H9 (cell line): Measurements from ENCODE around the gene DDIT4. TPM values are rescaled to one million over a fixed set of nuclear protein-coding genes. Genes with fewer than 3 reads are reported as not detected.

Source experiments
- DNase-seq: peaks from one replicate; pipeline ENCODE4 v3.0.0-alpha.2; 2017
- H2AFZ ChIP-seq: one replicate; pipeline ENCODE4 v1.6.1; 2013; ENCODE audit warnings: mild to moderate bottlenecking, low read length, control low read depth, moderate library complexity
- H2AK5ac ChIP-seq: 2 replicates; pipeline ENCODE4 v1.6.1; 2013; ENCODE audit warnings: low read length, control low read depth, mixed read lengths; ENCODE audit not compliant: insufficient read length
- H2BK120ac ChIP-seq: one replicate; pipeline ENCODE4 v1.6.1; 2013; ENCODE audit warnings: low read depth, mild to moderate bottlenecking, low read length, control low read depth, inconsistent platforms; ENCODE audit not compliant: poor library complexity, severe bottlenecking
- H2BK12ac ChIP-seq: 2 replicates; pipeline ENCODE4 v1.6.1; 2013; ENCODE audit warnings: low read length, control low read depth, mixed read lengths, low read depth; ENCODE audit not compliant: insufficient read length
- H2BK15ac ChIP-seq: 2 replicates; pipeline ENCODE4 v1.6.1; 2013; ENCODE audit warnings: low read depth, low read length, control low read depth
- H2BK20ac ChIP-seq: one replicate; pipeline ENCODE4 v1.6.1; 2013; ENCODE audit warnings: low read depth, mild to moderate bottlenecking, low read length, control low read depth, inconsistent platforms; ENCODE audit not compliant: poor library complexity, severe bottlenecking
- H2BK5ac ChIP-seq: 2 replicates; pipeline ENCODE4 v1.6.1; 2013; ENCODE audit warnings: low read length, control low read depth, mixed read lengths; ENCODE audit not compliant: insufficient read length
- H3K14ac ChIP-seq: 2 replicates; pipeline ENCODE4 v1.6.1; 2013; ENCODE audit warnings: low read length, control low read depth; ENCODE audit not compliant: insufficient read depth
- H3K18ac ChIP-seq: 2 replicates; pipeline ENCODE4 v1.6.1; 2013; ENCODE audit warnings: low read depth, mild to moderate bottlenecking, mixed read lengths, low read length, control low read depth; ENCODE audit not compliant: insufficient read length
- H3K23ac ChIP-seq: 2 replicates; pipeline ENCODE4 v1.6.1; 2013; ENCODE audit warnings: low read length, control low read depth, mixed read lengths, low read depth; ENCODE audit not compliant: insufficient read length
- H3K23me2 ChIP-seq: 2 replicates; pipeline ENCODE4 v1.6.1; 2013; ENCODE audit warnings: low read depth, mild to moderate bottlenecking, mixed read lengths, low read length, control low read depth; ENCODE audit not compliant: insufficient read length, poor library complexity, severe bottlenecking
- H3K27ac ChIP-seq: 2 replicates; pipeline ENCODE4 v1.5.1; 2013; ENCODE audit warnings: low read length, control low read depth, mixed read lengths, low read depth; ENCODE audit not compliant: insufficient read length
- H3K27me3 ChIP-seq: 2 replicates; pipeline ENCODE4 v1.6.1; 2013; ENCODE audit warnings: low read length, control low read depth, inconsistent platforms; ENCODE audit not compliant: insufficient read depth
- H3K4ac ChIP-seq: 2 replicates; pipeline ENCODE4 v1.6.1; 2013; ENCODE audit warnings: low read depth, mild to moderate bottlenecking, control low read depth, inconsistent platforms, low read length, moderate library complexity
- H3K4me1 ChIP-seq: 2 replicates; pipeline ENCODE4 v1.6.1; 2013; ENCODE audit warnings: low read length, control low read depth, inconsistent platforms; ENCODE audit not compliant: insufficient read depth
- H3K4me2 ChIP-seq: 2 replicates; pipeline ENCODE4 v1.6.1; 2013; ENCODE audit warnings: low read length, control low read depth, mixed read lengths; ENCODE audit not compliant: insufficient read length, insufficient read depth
- H3K56ac ChIP-seq: 2 replicates; pipeline ENCODE4 v1.6.1; 2013; ENCODE audit warnings: low read depth, mild to moderate bottlenecking, mixed read lengths, low read length, control low read depth; ENCODE audit not compliant: insufficient read length
- H3K79me1 ChIP-seq: 2 replicates; pipeline ENCODE4 v1.6.1; 2013; ENCODE audit warnings: low read depth, mild to moderate bottlenecking, moderate library complexity, low read length, control low read depth, inconsistent platforms; ENCODE audit not compliant: insufficient read depth, poor library complexity, severe bottlenecking
- H3K79me2 ChIP-seq: 2 replicates; pipeline ENCODE4 v1.6.1; 2013; ENCODE audit warnings: low read length, control low read depth, inconsistent platforms; ENCODE audit not compliant: insufficient read depth
- H3K9ac ChIP-seq: 2 replicates; pipeline ENCODE4 v1.6.1; 2013; ENCODE audit warnings: low read length, control low read depth, mixed read lengths; ENCODE audit not compliant: insufficient read length; ENCODE audit errors: extremely low read depth
- H3K9me3 ChIP-seq: one replicate; pipeline ENCODE4 v1.6.1; 2013; ENCODE audit warnings: low read depth, low read length, inconsistent platforms; ENCODE audit not compliant: control insufficient read depth
- H3T11ph ChIP-seq: one replicate; pipeline ENCODE4 v1.6.1; 2013; ENCODE audit warnings: mild to moderate bottlenecking, low read length, control low read depth, inconsistent platforms
- H4K20me1 ChIP-seq: one replicate; pipeline ENCODE4 v1.6.1; 2013; ENCODE audit not compliant: control insufficient read depth, insufficient read length, insufficient read depth
- H4K5ac ChIP-seq: 2 replicates; pipeline ENCODE4 v1.6.1; 2013; ENCODE audit warnings: low read depth, mild to moderate bottlenecking, mixed read lengths, low read length, control low read depth; ENCODE audit not compliant: insufficient read length
- H4K8ac ChIP-seq: replicated peaks from 2 replicates; pipeline ENCODE4 v1.6.1; 2013; ENCODE audit warnings: low read length, control low read depth, mixed read lengths, low read depth; ENCODE audit not compliant: insufficient read length
- H4K91ac ChIP-seq: 2 replicates; pipeline ENCODE4 v1.6.1; 2013; ENCODE audit warnings: low read depth, mild to moderate bottlenecking, moderate library complexity, mixed read lengths, low read length, control low read depth; ENCODE audit not compliant: insufficient read length
- H3K27ac Mint-ChIP-seq, 3 experiments: 2 replicates in 2 of 3; 3 replicates in 1 of 3; pipeline ENCODE4 v1.8.0; 2020 to 2021; ENCODE audit warnings: mixed read lengths in 3 of 3, mild to moderate bottlenecking in 1 of 3, moderate library complexity in 1 of 3
- H3K27me3 Mint-ChIP-seq: 2 replicates; pipeline ENCODE4 v1.8.0; 2021; ENCODE audit warnings: low read depth, mild to moderate bottlenecking, moderate library complexity, mixed read lengths
- H3K36me3 Mint-ChIP-seq, 3 experiments: 2 replicates in 2 of 3; 3 replicates in 1 of 3; pipeline ENCODE4 v1.8.0; 2020 to 2021; ENCODE audit warnings: low read depth in 3 of 3, mixed read lengths in 3 of 3; ENCODE audit not compliant: insufficient read depth in 1 of 3
- H3K4me1 Mint-ChIP-seq, 2 experiments: 2 replicates each; pipeline ENCODE4 v1.8.0; 2020; ENCODE audit warnings: mixed read lengths in 2 of 2
- H3K4me3 Mint-ChIP-seq, 2 experiments: 2 replicates in 1 of 2; 3 replicates in 1 of 2; pipeline ENCODE4 v1.8.0; 2020 to 2021; ENCODE audit warnings: mild to moderate bottlenecking in 2 of 2, mixed read lengths in 2 of 2, moderate library complexity in 1 of 2
- H3K9me3 Mint-ChIP-seq, 2 experiments: 2 replicates in 1 of 2; 3 replicates in 1 of 2; pipeline ENCODE4 v1.8.0; 2020; ENCODE audit warnings: mild to moderate bottlenecking in 2 of 2, mixed read lengths in 2 of 2, moderate library complexity in 1 of 2
- CTCF ChIP-seq: fragments of 200-600 bp; sonication (generic); conservative IDR thresholded peaks from 3 replicates; pipeline ENCODE4 v1.8.0; 2021; ENCODE audit warnings: antibody characterized with exemption, mild to moderate bottlenecking
- WGBS: extraction: QIAGEN DNeasy Blood & Tissue Kit; methylation state at CpG from one replicate; pipeline ENCODE4 v1.1.7; 2013; ENCODE audit warnings: missing lambda C conversion rate, low lambda C conversion rate, mixed read lengths; ENCODE audit not compliant: insufficient read length; ENCODE audit errors: extremely low coverage; 5-methylcytosine and 5-hydroxymethylcytosine counted together
- total RNA-seq: library from RNA; stranded (reverse); gene quantifications from 2 replicates; pipeline ENCODE4 v1.2.1, GENCODE V29; 2021

Gene DDIT4
- total RNA-seq, 1 experiment from 2014 or later = 84.0 TPM

GRCh38 chr10:72238392-72239175 is 35.1 kb upstream of the DDIT4 start:
- H3K27ac ChIP-seq = no peak overlapping the region
- Mint-ChIP-seq H3K9me3 (no peaks in the 10 kb centered on the region), H3K4me1 (peaks cover 8 to 13% of the 10 kb centered on the region in 2 experiments), H3K36me3 (peaks cover 10 to 20% (median 17%) of the 10 kb centered on the region in 3 experiments), H3K27me3 (no peaks in the 10 kb centered on the region), H3K4me3 (no peak overlapping the region), H3K27ac (peak overlapping the region in 1 of 3 experiments; percentile 68; a peak in 1 of 7 replicates)
- no peak overlapping the region for H3T11ph ChIP-seq
- no peaks in the 10 kb centered on the region; the same call in 1 of the 2 replicates for H3K4me1 ChIP-seq
- H3K14ac ChIP-seq = no peak overlapping the region
- no peaks in the 10 kb centered on the region for H3K23me2 ChIP-seq
- no peak overlapping the region for H2BK20ac ChIP-seq
- no peak overlapping the region for H2BK12ac ChIP-seq
- no peak overlapping the region for H3K9ac ChIP-seq
- no peak overlapping the region for H3K18ac ChIP-seq
- no peak overlapping the region for H2AK5ac ChIP-seq
- H3K9me3 ChIP-seq = no peaks in the 10 kb centered on the region
- DNase-seq = no peak
- H2AFZ ChIP-seq = no peak overlapping the region
- H3K23ac ChIP-seq = no peak overlapping the region
- H2BK5ac ChIP-seq = no peak overlapping the region
- WGBS = no CpG with 5 or more reads among the region's 13 CpGs
- H4K8ac ChIP-seq = no peak overlapping the region
- H4K20me1 ChIP-seq = no peaks in the 10 kb centered on the region
- H3K79me2 ChIP-seq = no peaks in the 10 kb centered on the region
- no peak overlapping the region for H3K4me2 ChIP-seq
- H3K27me3 ChIP-seq = no peaks in the 10 kb centered on the region
- H3K4ac ChIP-seq = no peak overlapping the region
- H3K56ac ChIP-seq = no peak overlapping the region
- H2BK15ac ChIP-seq = no peak overlapping the region; the same call in 1 of the 2 replicates
- no peaks in the 10 kb centered on the region for H3K79me1 ChIP-seq
- no peak for TF ChIP-seq CTCF
- H4K5ac ChIP-seq = no peak overlapping the region
- H4K91ac ChIP-seq = no peak overlapping the region
- H2BK120ac ChIP-seq = no peak overlapping the region
